Activated B cell treated with CpG ODN at 0.5 μM for 24 hours (primary cell): ENCODE measurements around the gene BCL6B. TPM values are rescaled to one million over a fixed set of nuclear protein-coding genes. Genes with fewer than 3 reads are reported as not detected.
A peak's percentile ranks its signal among the peaks of the same experiment; 100 is the strongest.

Experiments
- ATAC-seq: fragments of 200-7000 bp; cut with Tn5 transposase; one replicate; pipeline ENCODE4 v1.10.0; 2021; ENCODE audit warnings: low read depth, mild to moderate bottlenecking, moderate library complexity
- CTCF ChIA-PET: fragments of 350-600 bp; sonication (Branson Sonifier 250); formaldehyde crosslinking; loops from one replicate; lab custom pipeline; 2021; ENCODE audit warnings: antibody characterized with exemption; lab: Charles Lee
- POLR2A ChIA-PET: fragments of 350-600 bp; sonication (Branson Sonifier 250); formaldehyde crosslinking; loops from one replicate; lab custom pipeline; 2021; ENCODE audit warnings: antibody characterized with exemption; lab: Charles Lee
- DNase-seq: peaks from one replicate; pipeline ENCODE4 v3.0.0; 2022
- H3K27ac Mint-ChIP-seq: one replicate; pipeline ENCODE4 v1.8.0; 2020; ENCODE audit warnings: mixed read lengths
- H3K27me3 Mint-ChIP-seq: one replicate; pipeline ENCODE4 v1.8.0; 2021; ENCODE audit warnings: mixed read lengths
- H3K36me3 Mint-ChIP-seq: one replicate; pipeline ENCODE4 v1.8.0; 2021; ENCODE audit warnings: low read depth, mixed read lengths
- H3K4me1 Mint-ChIP-seq: one replicate; pipeline ENCODE4 v1.8.0; 2021; ENCODE audit warnings: mixed read lengths
- H3K4me3 Mint-ChIP-seq: one replicate; pipeline ENCODE4 v1.8.0; 2020; ENCODE audit warnings: mild to moderate bottlenecking, mixed read lengths
- H3K9me3 Mint-ChIP-seq: one replicate; pipeline ENCODE4 v1.8.0; 2020; ENCODE audit warnings: mixed read lengths
- CTCF ChIP-seq: fragments of 200-600 bp; IDR thresholded peaks from one replicate; pipeline ENCODE4 v1.8.0; 2022; ENCODE audit warnings: antibody characterized with exemption, mild to moderate bottlenecking
- intact Hi-C: fragments of 100-400 bp; cut with micrococcal nuclease; formaldehyde crosslinking; loops from one replicate; pipeline ENCODE4 v1.15.1; 2024
- total RNA-seq: library from RNA; stranded (reverse); gene quantifications from 2 replicates; pipeline ENCODE4 v1.2.3, GENCODE V29; 2022

BCL6B gene
- total RNA-seq, 1 donor from 2014 or later, result 0.31 TPM

- ChIA-PET CTCF (interaction anchor here (1.3 kb wide), 1 partner anchor 21 kb away, joined by 3 read pairs; no protein-coding TSS in a partner anchor), POLR2A (interaction anchor here (0.7 to 1.9 kb wide), 8 partner anchors 11 to 644 kb away, joined by 4 to 10 read pairs (median 6); partner anchors contain the start of gene TP53)
- Mint-ChIP-seq H3K27me3 (no peaks in the 10 kb centered on the region), H3K9me3 (no peaks in the 10 kb centered on the region), H3K4me3 (peak overlapping the region; percentile 74), H3K4me1 (peaks cover 59% of the 10 kb centered on the region), H3K36me3 (no peaks in the 10 kb centered on the region), H3K27ac (peak overlapping the region; percentile 53)
- peak; percentile 38 for DNase-seq
- intact Hi-C loops, result loop anchor here (1.0 to 10.0 kb wide), 2 partner anchors 7 to 542 kb away; partner anchors contain the start of gene MPDU1
- TF ChIP-seq CTCF, result no peak
- peak; percentile 11 for ATAC-seq
These were observed 19.8 kb downstream of the BCL6B start for GRCh38 chr17:7042501-7043181.

- peaks cover 56% of the 10 kb centered on the region for H3K4me1 Mint-ChIP-seq
- TF ChIP-seq CTCF, result no peak
- intact Hi-C loops, result loop anchor here (1.0 to 10.0 kb wide), 2 partner anchors 8 to 542 kb away; partner anchors contain the start of gene MPDU1
These were observed 20.3 kb downstream of the BCL6B start for GRCh38 chr17:7043182-7043496.

GRCh38 chr17:7043497-7044198, 20.8 kb downstream of the BCL6B start, which contains the start of gene SLC16A11:
TSS of gene SLC16A11 (minus strand) at chr17:7044092. CDS start at chr17:7043513, 579 bp downstream.
- Mint-ChIP-seq H3K4me3 (peak within 1 kb of the TSS; percentile 74), H3K4me1 (peaks cover 51% of the 10 kb centered on the region), H3K9me3 (no peaks in the 10 kb centered on the region), H3K27me3 (no peaks in the 10 kb centered on the region), H3K36me3 (no peaks in the 10 kb centered on the region), H3K27ac (peak within 1 kb of the TSS; percentile 24)
- POLR2A ChIA-PET, result interaction anchor here (0.6 to 4.7 kb wide), 6 partner anchors 7 to 643 kb away, joined by 3 to 56 read pairs (median 4); partner anchors contain the start of genes SLC16A13 and TP53
- CTCF ChIA-PET, result interaction anchor here (1.0 to 3.4 kb wide), 3 partner anchors 93 to 201 kb away, joined by 3 to 29 read pairs (median 7); no protein-coding TSS in a partner anchor
- DNase-seq (peak; percentile 52), ATAC-seq (peak; percentile 43)
- intact Hi-C loops, result loop anchor here (1.0 to 10.0 kb wide), 2 partner anchors 8 to 541 kb away; partner anchors contain the start of gene MPDU1
- no peak for TF ChIP-seq CTCF

More at GRCh38 chr17:7043182-7043496, 20.3 kb downstream of the BCL6B start:
- CTCF ChIA-PET, result interaction anchor here (1.0 to 1.1 kb wide), 2 partner anchors 93 to 201 kb away, joined by 3 to 7 read pairs; no protein-coding TSS in a partner anchor
- H3K27me3 Mint-ChIP-seq, result no peaks in the 10 kb centered on the region
- ATAC-seq (peak; percentile 3), DNase-seq (no peak)
- no peaks in the 10 kb centered on the region for H3K9me3 Mint-ChIP-seq
- POLR2A ChIA-PET, result interaction anchor here (1.3 to 4.7 kb wide), 7 partner anchors 7 to 644 kb away, joined by 4 to 56 read pairs (median 8); partner anchors contain the start of genes SLC16A13 and TP53
- H3K27ac Mint-ChIP-seq, result no peak overlapping the region
- H3K4me3 Mint-ChIP-seq, result peak overlapping the region; percentile 74
- H3K36me3 Mint-ChIP-seq, result no peaks in the 10 kb centered on the region

GRCh38 chr17:7045492-7046126, 22.8 kb downstream of the BCL6B start:
- DNase-seq (no peak), ATAC-seq (peak; percentile 11)
- peak overlapping the region; percentile 86 for H3K27ac Mint-ChIP-seq
- no peaks in the 10 kb centered on the region for H3K9me3 Mint-ChIP-seq
- CTCF ChIA-PET, result interaction anchor here (0.5 to 3.4 kb wide), 36 partner anchors 10 to 580 kb away, joined by 3 to 63 read pairs (median 4); partner anchors contain the start of genes ACADVL, ACAP1, BCL6B and DLG4
- POLR2A ChIA-PET, result interaction anchor here (0.6 to 4.7 kb wide), 20 partner anchors 9 to 642 kb away, joined by 3 to 56 read pairs (median 4); partner anchors contain the start of genes RNASEK, SLC16A13, TMEM102 and TP53
- no peaks in the 10 kb centered on the region for H3K27me3 Mint-ChIP-seq
- H3K4me1 Mint-ChIP-seq, result peaks cover 46% of the 10 kb centered on the region
- H3K36me3 Mint-ChIP-seq, result no peaks in the 10 kb centered on the region
- intact Hi-C loops, result loop anchor here (1.0 to 10.0 kb wide), 12 partner anchors 23 to 643 kb away; partner anchors contain the start of genes FGF11, KCTD11, MPDU1 and SLC2A4
- TF ChIP-seq CTCF, result no peak
- H3K4me3 Mint-ChIP-seq, result peak overlapping the region; percentile 81
